Heart left ventricle (tissue), 13 donors: ENCODE results near the gene ACSM2B.
"Not testable (repeated sequence)": the region's sequence is repeated elsewhere in the genome, so short reads cannot be mapped to it uniquely, and the experiment has no call there.

ENCODE experiments used
- POLR2A ChIP-seq, 2 donors: fragments of 450-650 bp; IDR thresholded peaks; one replicate each; pipeline ENCODE4 v1.6.1; 2017; ENCODE audit warnings: antibody characterized with exemption in 2 of 2, mild to moderate bottlenecking in 2 of 2, moderate library complexity in 2 of 2
- TF ChIP-seq, protein P1 (sequence below), 12 donors: fragments of 200-600 bp; sonication (generic) in 4 of 12; IDR thresholded peaks; one replicate each; pipeline versions ENCODE4 v1.5.0 to v1.8.0; 2018 to 2022; ENCODE audit warnings: antibody characterized with exemption in 12 of 12, mild to moderate bottlenecking in 5 of 12
- donor health status: ischemic (EF 13 %, LVEDD 7.1; RV severe dilation, severe dysfunction).
- donor health status: DM: no; HTN: yes; CAD: no.
- donor health status: DM: no; HTN: no; CAD: no.
- donor health status: ischemic (EF 25% LVEDD 6.9; RV normal size, moderate dysfunction).
- donor health status: ischemic (EF 25% LVEDD 5.7; RV mildly dilated, moderate dysfunction).
- donor health status: ischemic (EF 35%, LVEDD 5.7; RV mildly dilated, moderate dysfunction).
- donor health status: nonischemic (EF 11% LVEDD 7.7; RV severe dilation, severe dysfunction).
- donor health status: DM: yes; HTN: yes; CAD: no.
- donor health status: PGD.
- donor health status: ischemic (EF 29% LVEDD 5.4; RV normal size, mild dysfunction).
- donor health status: nonischemic (EF 23%, LVEDD 6.1; RV moderate dilation, normal function).

DNA sequence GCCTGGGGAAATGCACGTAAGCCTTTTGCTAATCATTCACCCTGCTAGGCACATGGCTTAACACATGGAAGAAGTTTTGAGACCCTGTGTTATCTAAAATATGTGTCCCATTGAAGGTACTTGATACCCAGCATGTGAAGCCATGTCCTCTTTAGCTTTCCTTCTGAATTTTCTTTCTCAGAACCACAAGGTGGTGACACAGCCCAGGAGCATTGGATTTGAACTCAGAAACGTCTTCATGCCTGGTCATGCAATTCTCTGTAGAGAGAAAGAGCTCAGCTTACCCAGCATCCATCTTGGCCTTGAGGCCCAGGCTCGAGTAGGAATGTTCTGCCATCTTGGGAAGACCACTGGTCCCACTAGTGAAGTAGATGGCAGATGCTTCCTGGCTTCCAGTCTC, 22.7 kb downstream of the ACSM2B start:
- TF ChIP-seq POLR2A (IDR thresholded peaks at IDR 0.05) = not testable (repeated sequence)
- TF ChIP-seq, protein P1, sequence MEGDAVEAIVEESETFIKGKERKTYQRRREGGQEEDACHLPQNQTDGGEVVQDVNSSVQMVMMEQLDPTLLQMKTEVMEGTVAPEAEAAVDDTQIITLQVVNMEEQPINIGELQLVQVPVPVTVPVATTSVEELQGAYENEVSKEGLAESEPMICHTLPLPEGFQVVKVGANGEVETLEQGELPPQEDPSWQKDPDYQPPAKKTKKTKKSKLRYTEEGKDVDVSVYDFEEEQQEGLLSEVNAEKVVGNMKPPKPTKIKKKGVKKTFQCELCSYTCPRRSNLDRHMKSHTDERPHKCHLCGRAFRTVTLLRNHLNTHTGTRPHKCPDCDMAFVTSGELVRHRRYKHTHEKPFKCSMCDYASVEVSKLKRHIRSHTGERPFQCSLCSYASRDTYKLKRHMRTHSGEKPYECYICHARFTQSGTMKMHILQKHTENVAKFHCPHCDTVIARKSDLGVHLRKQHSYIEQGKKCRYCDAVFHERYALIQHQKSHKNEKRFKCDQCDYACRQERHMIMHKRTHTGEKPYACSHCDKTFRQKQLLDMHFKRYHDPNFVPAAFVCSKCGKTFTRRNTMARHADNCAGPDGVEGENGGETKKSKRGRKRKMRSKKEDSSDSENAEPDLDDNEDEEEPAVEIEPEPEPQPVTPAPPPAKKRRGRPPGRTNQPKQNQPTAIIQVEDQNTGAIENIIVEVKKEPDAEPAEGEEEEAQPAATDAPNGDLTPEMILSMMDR (IDR thresholded peaks at IDR 0.05) = not testable (repeated sequence)
